Measurements from ENCODE around the gene DENND1C.

Gene DENND1C

GRCh38 chr19:6478815-6479214, 2.8 kb downstream of the DENND1C start:
- DNase-seq (ENCODE audit: low read depth, low spot score), result no peak

- DNase-seq (ENCODE audit: low read depth, low spot score), result no peak
Observed at GRCh38 chr19:6476896-6477431, 4.6 kb downstream of the DENND1C start.

- DNase-seq (ENCODE audit: low read depth, low spot score), result no peak
Observed at GRCh38 chr19:6476155-6476895, 5.3 kb downstream of the DENND1C start.

- DNase-seq (ENCODE audit: low read depth, low spot score), result no peak
Observed at GRCh38 chr19:6475321-6476108, 6.1 kb downstream of the DENND1C start.

- no peak for DNase-seq (ENCODE audit: low read depth, low spot score)
Observed at GRCh38 chr19:6473647-6474046, 7.9 kb downstream of the DENND1C start.

GRCh38 chr19:6472713-6473112, 8.9 kb downstream of the DENND1C start:
- no peak for DNase-seq (ENCODE audit: low read depth, low spot score)

- no peak for DNase-seq (ENCODE audit: low read depth, low spot score)
Observed at GRCh38 chr19:6471076-6471475, 10.5 kb downstream of the DENND1C start.

- no peak for DNase-seq (ENCODE audit: low read depth, low spot score)
Observed at GRCh38 chr19:6470173-6470572, 11.4 kb downstream of the DENND1C start.

GRCh38 chr19:6467384-6467783, 14.2 kb downstream of the DENND1C start:
- DNase-seq (ENCODE audit: low read depth, low spot score), result no peak

- no peak for DNase-seq (ENCODE audit: low read depth, low spot score)
Observed at GRCh38 chr19:6466526-6467248, 14.9 kb downstream of the DENND1C start.

- no peak for DNase-seq (ENCODE audit: low read depth, low spot score)
Observed at GRCh38 chr19:6465663-6466062, 15.9 kb downstream of the DENND1C start.

GRCh38 chr19:6465006-6465405, 16.6 kb downstream of the DENND1C start:
- DNase-seq (ENCODE audit: low read depth, low spot score), result no peak

- no peak for DNase-seq (ENCODE audit: low read depth, low spot score)
Observed at GRCh38 chr19:6464070-6464873, 17.3 kb downstream of the DENND1C start, which contains the start of gene CRB3. TSS of gene CRB3 (plus strand) at chr19:6464271. CDS start at chr19:6464702, 431 bp downstream.

GRCh38 chr19:6460099-6460884, 21.3 kb downstream of the DENND1C start:
- DNase-seq (ENCODE audit: low read depth, low spot score), result peak; percentile 96

- DNase-seq (ENCODE audit: low read depth, low spot score), result peak; percentile 26
Observed at GRCh38 chr19:6459262-6460098, 22.1 kb downstream of the DENND1C start, which contains the start of gene SLC25A23. TSS of gene SLC25A23 (minus strand) at chr19:6459792. CDS start at chr19:6459628, 164 bp downstream.

GRCh38 chr19:6458695-6459261, 22.8 kb downstream of the DENND1C start:
- no peak for DNase-seq (ENCODE audit: low read depth, low spot score)

GRCh38 chr19:6457958-6458694, 23.5 kb downstream of the DENND1C start:
- DNase-seq (ENCODE audit: low read depth, low spot score), result no peak

- DNase-seq (ENCODE audit: low read depth, low spot score), result no peak
Observed at GRCh38 chr19:6455924-6456323, 25.7 kb downstream of the DENND1C start.

All from smooth muscle cell of the brain vasculature (primary cell).